Measurements from ENCODE around the gene SHANK1.

The SHANK1 gene

GRCh38 chr19:50647879-50648615 lies 71.6 kb downstream of the SHANK1 start:
- H3K4me3 ChIP-seq (ENCODE audit: low read depth, low read length) = no peak overlapping the region
- DNase-seq (ENCODE audit: low read depth) = no peak

GRCh38 chr19:50646074-50646807 lies 73.4 kb downstream of the SHANK1 start:
- DNase-seq (ENCODE audit: low read depth) = peak; percentile 18
- no peak overlapping the region for H3K4me3 ChIP-seq (ENCODE audit: low read depth, low read length)

- H3K4me3 ChIP-seq (ENCODE audit: low read depth, low read length) = no peak overlapping the region
- no peak for DNase-seq (ENCODE audit: low read depth)
These were observed 74.5 kb downstream of the SHANK1 start for GRCh38 chr19:50645107-50645506.

GRCh38 chr19:50644315-50644915 lies 75.2 kb downstream of the SHANK1 start:
- no peak overlapping the region for H3K4me3 ChIP-seq (ENCODE audit: low read depth, low read length)

GRCh38 chr19:50640368-50640767 lies 79.2 kb downstream of the SHANK1 start:
- H3K4me3 ChIP-seq (ENCODE audit: low read depth, low read length) = no peak overlapping the region
- no peak for DNase-seq (ENCODE audit: low read depth)

More at GRCh38 chr19:50644315-50644915, 75.2 kb downstream of the SHANK1 start:
- DNase-seq (ENCODE audit: low read depth) = no peak

GRCh38 chr19:50639121-50640112 lies 80.2 kb downstream of the SHANK1 start, which contains the start of gene SYT3:
Gene SYT3, minus strand, starts transcription at chr19:50639881. Its CDS starts 2,470 bp downstream, at chr19:50637411.
- DNase-seq (ENCODE audit: low read depth) = no peak
- peak within 1 kb of the TSS; percentile 53 for H3K4me3 ChIP-seq (ENCODE audit: low read depth, low read length)

GRCh38 chr19:50638600-50638999 lies 81.0 kb downstream of the SHANK1 start:
- no peak overlapping the region for H3K4me3 ChIP-seq (ENCODE audit: low read depth, low read length)

GRCh38 chr19:50636317-50637085 lies 83.1 kb downstream of the SHANK1 start:
- DNase-seq (ENCODE audit: low read depth) = no peak

More at GRCh38 chr19:50638600-50638999, 81.0 kb downstream of the SHANK1 start:
- no peak for DNase-seq (ENCODE audit: low read depth)

GRCh38 chr19:50633973-50634372 lies 85.6 kb downstream of the SHANK1 start:
- no peak overlapping the region for H3K4me3 ChIP-seq (ENCODE audit: low read depth, low read length)

More at GRCh38 chr19:50636317-50637085, 83.1 kb downstream of the SHANK1 start:
- H3K4me3 ChIP-seq (ENCODE audit: low read depth, low read length) = no peak overlapping the region

GRCh38 chr19:50633359-50633758 lies 86.2 kb downstream of the SHANK1 start:
- no peak for DNase-seq (ENCODE audit: low read depth)
- no peak overlapping the region for H3K4me3 ChIP-seq (ENCODE audit: low read depth, low read length)

More at GRCh38 chr19:50633973-50634372, 85.6 kb downstream of the SHANK1 start:
- DNase-seq (ENCODE audit: low read depth) = no peak

- no peak overlapping the region for H3K4me3 ChIP-seq (ENCODE audit: low read depth, low read length)
- DNase-seq (ENCODE audit: low read depth) = no peak
These were observed 87.3 kb downstream of the SHANK1 start for GRCh38 chr19:50632151-50632835.

GRCh38 chr19:50629801-50630200 lies 89.8 kb downstream of the SHANK1 start:
- H3K4me3 ChIP-seq (ENCODE audit: low read depth, low read length) = no peak overlapping the region
- DNase-seq (ENCODE audit: low read depth) = no peak

GRCh38 chr19:50629194-50629593 lies 90.4 kb downstream of the SHANK1 start:
- no peak for DNase-seq (ENCODE audit: low read depth)

GRCh38 chr19:50628551-50628950 lies 91.1 kb downstream of the SHANK1 start:
- H3K4me3 ChIP-seq (ENCODE audit: low read depth, low read length) = no peak overlapping the region
- no peak for DNase-seq (ENCODE audit: low read depth)

More at GRCh38 chr19:50629194-50629593, 90.4 kb downstream of the SHANK1 start:
- H3K4me3 ChIP-seq (ENCODE audit: low read depth, low read length) = no peak overlapping the region

GRCh38 chr19:50628146-50628545 lies 91.5 kb downstream of the SHANK1 start:
- DNase-seq (ENCODE audit: low read depth) = no peak
- no peak overlapping the region for H3K4me3 ChIP-seq (ENCODE audit: low read depth, low read length)

GRCh38 chr19:50626795-50627194 lies 92.8 kb downstream of the SHANK1 start:
- DNase-seq (ENCODE audit: low read depth) = no peak
- no peak overlapping the region for H3K4me3 ChIP-seq (ENCODE audit: low read depth, low read length)

- no peak overlapping the region for H3K4me3 ChIP-seq (ENCODE audit: low read depth, low read length)
- no peak for DNase-seq (ENCODE audit: low read depth)
These were observed 93.6 kb downstream of the SHANK1 start for GRCh38 chr19:50626011-50626410.

Data from skeletal muscle cell (primary cell).